Measurements from ENCODE around the gene WHRN.

The WHRN gene

GRCh38 chr9:114414346-114414745 is 90.9 kb downstream of the WHRN start:
- DNase-seq, result peak; percentile 13

GRCh38 chr9:114413861-114414301 is 91.4 kb downstream of the WHRN start:
- no peak for DNase-seq

GRCh38 chr9:114412048-114412683 is 93.1 kb downstream of the WHRN start:
- no peak for DNase-seq

- no peak for DNase-seq
Observed at GRCh38 chr9:114411452-114411851, 93.8 kb downstream of the WHRN start.

- no peak for DNase-seq
Observed at GRCh38 chr9:114410910-114411309, 94.4 kb downstream of the WHRN start.

- DNase-seq, result no peak
Observed at GRCh38 chr9:114409842-114410241, 95.4 kb downstream of the WHRN start.

GRCh38 chr9:114409103-114409780 is 96.0 kb downstream of the WHRN start:
- no peak for DNase-seq

- DNase-seq, result no peak
Observed at GRCh38 chr9:114408645-114409044, 96.6 kb downstream of the WHRN start.

- DNase-seq, result no peak
Observed at GRCh38 chr9:114407889-114408288, 97.4 kb downstream of the WHRN start.

GRCh38 chr9:114406441-114406840 is 98.8 kb downstream of the WHRN start:
- no peak for DNase-seq

- peak; percentile 80 for DNase-seq
Observed at GRCh38 chr9:114405294-114406034, 99.8 kb downstream of the WHRN start.

GRCh38 chr9:114404531-114404930 is 100.7 kb downstream of the WHRN start:
- no peak for DNase-seq

- no peak for DNase-seq
Observed at GRCh38 chr9:114403153-114403756, 102.0 kb downstream of the WHRN start.

GRCh38 chr9:114401344-114401743 is 103.9 kb downstream of the WHRN start:
- no peak for DNase-seq

GRCh38 chr9:114400772-114401171 is 104.5 kb downstream of the WHRN start:
- DNase-seq, result no peak

- no peak for DNase-seq
Observed at GRCh38 chr9:114400219-114400618, 105.1 kb downstream of the WHRN start.

GRCh38 chr9:114399381-114399780 is 105.9 kb downstream of the WHRN start:
- DNase-seq, result no peak

GRCh38 chr9:114397848-114398605 is 107.2 kb downstream of the WHRN start:
- DNase-seq, result peak; percentile 95

GRCh38 chr9:114397219-114397847 is 107.9 kb downstream of the WHRN start:
- DNase-seq, result no peak

- peak; percentile 80 for DNase-seq
Observed at GRCh38 chr9:114396558-114397218, 108.6 kb downstream of the WHRN start.

- DNase-seq, result no peak
Observed at GRCh38 chr9:114395768-114396167, 109.5 kb downstream of the WHRN start.

- no peak for DNase-seq
Observed at GRCh38 chr9:114395334-114395617, 110.0 kb downstream of the WHRN start.
